LNCaP clone FGC (cell line): Measurements from ENCODE around the gene ZNF584.
A peak's percentile ranks its signal among the peaks of the same experiment; 100 is the strongest.

Experiments
- DNase-seq: peaks from one replicate; pipeline ENCODE4 v3.0.0-alpha.2; 2011; ENCODE audit warnings: low read depth
- H3K4me3 ChIP-seq: 2 replicates; pipeline ENCODE4 v1.5.1; 2011; ENCODE audit warnings: mild to moderate bottlenecking, low read depth, low read length, control low read depth
- TF ChIP-seq, protein P1 (sequence below): IDR thresholded peaks from 2 replicates; pipeline ENCODE4 v1.5.1; 2012; ENCODE audit warnings: mild to moderate bottlenecking; ENCODE audit not compliant: control insufficient read depth, insufficient read depth; ENCODE audit errors: extremely low read depth

The ZNF584 gene

DNA sequence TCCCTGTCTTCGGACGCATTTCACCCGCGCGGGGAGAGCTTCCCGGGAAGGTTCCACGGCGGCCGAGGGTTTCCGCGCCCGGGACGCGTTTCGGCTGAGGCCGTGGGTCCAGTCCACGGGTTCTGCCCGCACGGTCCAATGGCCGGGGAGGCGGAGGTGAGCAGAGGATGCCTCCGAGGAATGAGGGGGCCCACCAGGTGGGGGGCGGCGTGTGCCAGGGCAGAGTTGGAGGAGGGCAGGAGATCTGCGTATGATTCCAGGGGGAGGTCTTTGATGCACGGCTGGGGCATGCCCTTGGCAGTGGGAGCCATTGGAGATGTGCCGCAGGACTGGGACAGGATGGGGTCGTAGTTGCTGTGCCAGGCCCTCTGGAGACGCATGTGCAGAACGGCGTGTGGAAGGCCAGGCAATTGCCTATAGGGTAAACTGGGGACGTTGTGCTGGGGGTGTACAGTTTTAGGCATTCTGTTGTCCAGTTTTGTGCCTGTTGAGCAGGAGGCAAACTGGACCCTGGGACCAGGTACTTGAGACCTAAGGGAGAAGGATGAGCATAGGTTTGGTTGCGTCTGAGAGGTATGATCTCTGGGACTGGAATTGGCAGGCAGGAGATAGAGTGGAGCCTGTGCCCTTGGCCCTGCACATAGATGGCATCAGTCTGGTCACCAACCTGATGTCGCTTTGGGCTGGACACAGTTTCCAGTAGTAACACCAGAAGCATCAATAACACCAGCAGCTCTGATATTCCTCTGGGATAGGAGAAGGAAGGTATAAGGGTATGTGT lies 751 bp downstream of the ZNF584 start:
- TF ChIP-seq, protein P1, sequence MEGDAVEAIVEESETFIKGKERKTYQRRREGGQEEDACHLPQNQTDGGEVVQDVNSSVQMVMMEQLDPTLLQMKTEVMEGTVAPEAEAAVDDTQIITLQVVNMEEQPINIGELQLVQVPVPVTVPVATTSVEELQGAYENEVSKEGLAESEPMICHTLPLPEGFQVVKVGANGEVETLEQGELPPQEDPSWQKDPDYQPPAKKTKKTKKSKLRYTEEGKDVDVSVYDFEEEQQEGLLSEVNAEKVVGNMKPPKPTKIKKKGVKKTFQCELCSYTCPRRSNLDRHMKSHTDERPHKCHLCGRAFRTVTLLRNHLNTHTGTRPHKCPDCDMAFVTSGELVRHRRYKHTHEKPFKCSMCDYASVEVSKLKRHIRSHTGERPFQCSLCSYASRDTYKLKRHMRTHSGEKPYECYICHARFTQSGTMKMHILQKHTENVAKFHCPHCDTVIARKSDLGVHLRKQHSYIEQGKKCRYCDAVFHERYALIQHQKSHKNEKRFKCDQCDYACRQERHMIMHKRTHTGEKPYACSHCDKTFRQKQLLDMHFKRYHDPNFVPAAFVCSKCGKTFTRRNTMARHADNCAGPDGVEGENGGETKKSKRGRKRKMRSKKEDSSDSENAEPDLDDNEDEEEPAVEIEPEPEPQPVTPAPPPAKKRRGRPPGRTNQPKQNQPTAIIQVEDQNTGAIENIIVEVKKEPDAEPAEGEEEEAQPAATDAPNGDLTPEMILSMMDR = no peak
- DNase-seq = no peak

DNA sequence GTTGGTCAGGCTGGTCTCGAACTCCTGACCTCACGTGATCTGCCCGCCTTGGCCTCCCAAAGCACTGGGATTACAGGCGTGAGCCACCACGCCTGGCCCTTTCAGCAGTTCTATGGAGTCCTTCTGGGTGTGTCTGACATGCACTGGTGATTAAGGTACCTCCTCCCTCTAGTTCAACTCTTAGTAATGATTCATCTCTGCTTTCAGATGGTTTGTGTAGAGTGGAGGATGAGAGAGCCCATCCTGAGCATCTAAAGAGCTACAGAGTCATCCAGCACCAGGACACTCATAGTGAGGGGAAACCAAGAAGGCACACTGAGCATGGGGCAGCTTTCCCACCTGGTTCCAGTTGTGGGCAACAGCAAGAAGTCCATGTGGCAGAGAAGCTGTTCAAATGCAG lies 8.2 kb downstream of the ZNF584 start:
- no peak for DNase-seq
- TF ChIP-seq, protein P1 = no peak
- no peak overlapping the region for H3K4me3 ChIP-seq

More for the DNA sequence above, 751 bp downstream of the ZNF584 start:
- H3K4me3 ChIP-seq = peak overlapping the region; percentile 78

DNA sequence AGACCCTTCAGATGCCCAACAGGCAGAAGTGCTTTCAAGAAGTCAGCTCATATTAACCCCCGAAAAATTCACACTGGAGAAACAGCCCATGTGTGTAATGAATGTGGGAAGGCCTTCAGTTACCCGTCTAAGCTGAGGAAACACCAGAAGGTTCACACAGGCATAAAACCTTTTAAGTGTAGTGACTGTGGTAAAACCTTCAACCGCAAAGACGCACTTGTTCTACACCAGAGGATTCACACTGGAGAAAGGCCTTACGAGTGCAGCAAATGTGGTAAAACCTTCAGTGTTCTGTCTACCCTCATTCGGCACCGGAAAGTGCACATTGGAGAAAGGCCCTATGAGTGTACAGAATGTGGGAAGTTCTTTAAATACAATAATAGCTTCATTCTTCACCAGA lies 8.6 kb downstream of the ZNF584 start:
- TF ChIP-seq, protein P1 = no peak
- H3K4me3 ChIP-seq = no peak overlapping the region
- DNase-seq = no peak

DNA sequence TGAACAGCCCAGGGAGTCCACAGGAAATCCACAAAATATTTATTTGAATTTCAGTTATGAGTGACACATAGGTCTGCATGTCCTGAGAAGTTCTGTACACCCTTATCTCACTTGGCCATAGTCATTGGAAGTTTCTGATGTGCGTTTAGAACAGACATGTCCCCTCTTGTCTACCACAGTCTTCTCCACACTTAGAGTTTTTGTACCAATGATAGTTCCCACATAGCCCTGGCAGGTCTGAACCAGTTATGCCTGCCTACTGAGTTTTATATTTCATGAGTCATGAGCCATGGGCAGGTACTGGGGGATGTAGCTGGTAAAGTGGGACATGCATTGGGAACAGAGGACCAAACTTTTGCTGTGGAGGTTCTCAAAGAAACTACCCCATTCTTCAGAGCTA lies 20.2 kb downstream of the ZNF584 start:
- no peak for DNase-seq
- TF ChIP-seq, protein P1 = no peak
- H3K4me3 ChIP-seq = no peak overlapping the region

DNA sequence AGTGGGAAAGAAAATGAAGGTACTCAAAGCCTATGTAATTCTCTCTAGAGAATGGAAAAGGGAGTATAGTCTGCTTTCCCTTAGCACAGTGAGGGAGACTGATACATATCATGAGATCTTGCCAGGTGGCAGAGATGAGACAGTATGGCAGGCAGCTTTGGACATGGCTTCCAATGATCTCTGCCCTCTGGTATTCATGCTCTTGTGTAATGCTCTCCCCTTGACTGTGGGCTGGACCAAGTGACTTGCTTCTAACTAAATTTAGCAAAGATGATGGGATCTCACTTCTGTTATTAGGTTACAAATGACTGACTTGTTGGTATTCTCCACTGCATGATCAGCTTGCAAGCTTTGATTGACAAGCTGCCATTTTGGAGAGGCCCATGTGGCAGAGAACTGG lies 21.3 kb downstream of the ZNF584 start:
- no peak for DNase-seq
- TF ChIP-seq, protein P1 = no peak
- H3K4me3 ChIP-seq = no peak overlapping the region

DNA sequence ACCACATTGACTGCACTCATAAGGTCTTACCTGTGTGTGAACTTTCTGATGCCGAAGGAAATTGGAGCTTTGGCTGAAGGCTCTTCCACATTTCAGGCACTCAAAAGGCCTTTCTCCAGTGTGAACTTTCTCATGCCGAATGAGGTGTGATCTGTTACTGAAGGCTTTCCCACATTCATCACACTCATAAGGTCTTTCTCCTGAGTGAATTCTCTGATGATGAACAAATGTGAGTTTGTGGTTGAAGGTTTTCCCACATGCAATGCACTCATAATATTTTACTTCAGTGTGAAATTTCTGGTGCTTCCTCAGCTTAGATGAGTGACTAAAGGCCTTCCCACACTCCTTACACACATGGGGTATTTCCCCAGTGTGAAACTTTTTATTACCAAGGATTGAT lies 25.8 kb downstream of the ZNF584 start:
- TF ChIP-seq, protein P1 = no peak
- H3K4me3 ChIP-seq = no peak overlapping the region
- DNase-seq = no peak
